ENCODE measurements around the gene PLRG1.

- no peak for TF ChIP-seq CTCF (IDR thresholded peaks at IDR 0.05)
- TF ChIP-seq POLR2A (IDR thresholded peaks at IDR 0.05), result no peak
Observed at GRCh38 chr4:154491341-154492271, 58.6 kb downstream of the PLRG1 start, which contains the start of gene DCHS2.

Data from upper lobe of left lung (tissue), 4 donors.